Activated CD4-positive, CD25-positive, alpha-beta regulatory T cell (primary cell): ENCODE measurements around the gene KCNJ18.
"Not testable (repeated sequence)": the region's sequence is repeated elsewhere in the genome, so short reads cannot be mapped to it uniquely, and the experiment has no call there.

Experiments used
- DNase-seq, 4 experiments: peaks; one replicate each; lab custom pipeline; 2025; lab: John Stamatoyannopoulos, UW

Gene KCNJ18

DNA sequence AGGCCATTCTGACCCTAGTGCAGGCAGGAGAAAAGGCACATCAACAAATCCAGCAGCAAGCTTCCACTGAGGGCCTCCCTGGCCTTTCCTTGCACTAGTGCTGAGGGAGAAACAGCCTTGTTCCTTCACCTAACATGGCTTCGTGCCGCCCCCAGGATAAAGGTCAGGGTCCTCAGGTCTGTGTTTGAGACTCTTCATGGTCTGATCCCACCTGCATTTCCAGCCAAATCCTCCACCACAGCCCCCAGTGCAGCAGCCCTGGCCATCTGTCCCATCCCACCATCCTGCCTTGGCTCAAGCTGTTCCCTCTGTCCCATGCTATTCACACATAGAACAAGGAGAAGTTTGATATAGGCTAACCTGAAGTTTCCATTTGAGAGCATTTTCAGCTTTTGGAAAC lies 20.9 kb upstream of the KCNJ18 start:
- DNase-seq, result not testable (repeated sequence)

DNA sequence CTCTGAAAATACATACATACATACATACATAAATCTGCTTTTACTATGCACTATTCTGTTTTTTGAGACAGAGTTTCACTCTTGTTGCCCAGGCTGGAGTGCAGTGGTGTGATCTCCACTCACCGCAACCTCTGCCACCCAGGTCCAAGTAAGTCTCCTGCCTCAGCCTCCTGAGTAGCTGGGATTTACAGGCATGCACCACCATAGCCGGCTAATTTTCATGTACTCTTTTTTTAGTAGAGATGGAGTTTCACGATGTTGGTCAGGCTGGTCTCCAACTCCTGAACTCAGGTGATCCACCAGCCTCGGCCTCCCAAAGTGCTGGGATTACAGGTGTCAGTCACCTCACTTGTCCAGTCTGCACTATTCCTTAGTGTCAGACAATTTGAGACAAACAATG lies 20.5 kb upstream of the KCNJ18 start:
- DNase-seq, result not testable (repeated sequence)

DNA sequence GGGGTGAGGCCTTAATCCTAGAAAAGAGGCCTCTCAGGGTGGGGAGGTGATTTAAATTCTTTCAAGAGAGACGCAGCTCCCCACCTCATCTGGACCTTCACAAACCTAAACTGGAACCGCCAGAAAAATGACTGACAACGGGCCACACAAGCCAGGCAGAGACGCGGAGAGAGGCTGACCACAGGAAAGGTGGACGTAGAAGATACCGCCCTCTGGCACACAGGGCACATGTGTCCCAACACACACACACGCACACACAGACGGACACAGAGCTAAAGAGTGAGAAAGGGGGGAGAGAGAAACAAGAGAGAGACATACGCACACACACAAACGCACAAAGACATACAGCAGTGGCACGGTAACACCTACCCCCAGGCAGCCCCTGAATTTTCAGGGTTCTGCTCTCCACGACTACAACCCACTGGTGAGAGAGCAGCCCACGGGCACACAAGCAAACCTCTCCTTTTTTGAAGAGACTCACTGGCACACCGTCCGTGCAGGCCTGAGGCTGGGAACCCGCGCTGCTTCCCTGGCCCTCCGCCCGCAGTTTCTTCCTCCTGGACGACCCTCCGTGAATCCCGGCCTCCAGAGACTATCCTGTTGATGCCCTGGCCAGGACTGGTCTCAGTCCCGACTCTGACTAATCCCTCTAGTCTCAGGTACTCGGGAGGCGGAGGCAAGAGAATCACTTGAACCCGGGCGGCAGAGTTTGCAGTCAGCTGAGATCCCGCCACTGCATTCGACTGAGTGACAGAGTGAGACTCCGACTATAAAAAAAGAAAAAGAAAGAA lies 18.7 kb upstream of the KCNJ18 start:
- not testable (repeated sequence) for DNase-seq

DNA sequence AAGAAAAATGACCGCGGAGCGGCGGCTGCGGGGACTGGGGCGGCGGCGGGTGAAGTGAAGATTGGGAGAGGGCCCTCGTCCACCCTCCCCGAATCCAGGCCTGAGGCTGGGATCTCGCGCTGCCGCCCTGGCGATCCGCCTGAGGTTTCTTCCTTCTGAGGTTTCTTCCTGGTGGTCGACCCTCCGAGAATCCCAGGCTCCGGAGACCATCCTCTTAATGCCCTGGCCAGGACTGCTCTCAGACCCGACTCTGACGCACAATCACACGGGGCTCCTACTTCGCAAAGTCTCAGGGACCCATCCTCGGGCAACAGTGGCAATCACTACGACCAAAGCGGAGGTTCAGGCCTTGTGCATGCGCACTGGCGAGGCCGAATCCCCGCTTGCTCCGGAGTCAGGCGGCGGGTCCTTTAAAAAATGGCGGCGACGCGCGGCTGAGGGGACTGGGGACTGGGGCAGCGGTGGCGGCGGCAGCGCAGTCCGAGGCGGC lies 18.0 kb upstream of the KCNJ18 start:
- DNase-seq, result no peak

DNA sequence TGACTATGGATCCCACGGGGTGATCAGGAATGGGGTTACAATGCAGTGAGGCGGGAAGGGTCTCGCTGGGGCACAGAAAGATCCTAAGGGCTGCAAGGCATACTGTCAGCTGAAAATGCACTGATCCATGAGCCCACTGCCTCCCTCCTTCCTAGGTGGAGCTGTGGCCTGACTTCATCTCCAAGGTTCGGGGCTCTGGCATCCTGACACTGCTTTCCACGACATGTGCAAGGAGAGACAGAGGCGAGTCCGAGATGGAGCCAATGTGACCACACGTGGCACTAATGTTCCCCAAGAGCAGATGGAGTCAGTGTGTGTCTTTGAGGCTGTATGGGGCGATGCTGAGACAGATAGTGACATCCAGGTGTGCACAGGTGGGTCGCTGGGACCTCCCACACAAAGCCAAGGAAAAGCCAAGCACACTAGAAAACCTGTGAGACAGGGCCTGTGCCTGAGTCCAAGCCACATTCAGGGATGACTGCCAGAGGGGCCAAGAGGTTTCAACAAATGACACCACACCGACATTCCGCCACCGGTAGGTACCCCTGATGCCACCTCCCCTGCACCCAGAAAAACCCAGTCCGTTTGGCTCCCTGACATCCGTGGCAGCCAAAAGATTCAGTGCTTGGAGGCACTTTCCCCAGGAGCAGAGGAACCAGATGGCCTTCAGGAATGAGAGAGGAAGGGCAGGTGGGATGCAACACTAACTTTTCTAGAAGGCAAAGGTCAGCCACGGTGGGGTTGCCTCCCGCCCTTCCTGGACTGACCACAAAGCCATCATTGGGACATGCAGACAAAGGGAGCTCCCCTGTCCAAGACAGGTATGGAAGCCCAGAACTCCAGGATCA lies 17.2 kb upstream of the KCNJ18 start:
- DNase-seq, result not testable (repeated sequence)

DNA sequence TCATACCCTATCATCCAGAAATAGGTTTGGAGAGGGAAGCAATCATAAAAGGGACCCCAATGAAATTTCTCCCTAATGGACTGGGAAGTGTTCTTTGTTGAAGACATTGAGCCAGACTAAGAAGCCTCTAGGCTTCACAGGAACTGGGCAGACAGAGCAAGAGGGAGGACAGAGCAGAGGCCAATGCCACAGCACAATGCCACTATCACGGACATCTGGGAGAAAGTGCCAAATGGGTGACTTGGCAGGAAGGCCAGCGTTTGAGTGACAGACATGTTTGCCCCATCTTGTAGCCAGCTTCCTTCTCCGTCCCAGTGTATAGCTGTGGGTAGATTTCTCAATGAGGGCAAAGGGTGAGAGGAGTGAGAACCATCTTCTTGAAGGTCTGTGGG lies 16.6 kb upstream of the KCNJ18 start:
- DNase-seq, result not testable (repeated sequence)

DNA sequence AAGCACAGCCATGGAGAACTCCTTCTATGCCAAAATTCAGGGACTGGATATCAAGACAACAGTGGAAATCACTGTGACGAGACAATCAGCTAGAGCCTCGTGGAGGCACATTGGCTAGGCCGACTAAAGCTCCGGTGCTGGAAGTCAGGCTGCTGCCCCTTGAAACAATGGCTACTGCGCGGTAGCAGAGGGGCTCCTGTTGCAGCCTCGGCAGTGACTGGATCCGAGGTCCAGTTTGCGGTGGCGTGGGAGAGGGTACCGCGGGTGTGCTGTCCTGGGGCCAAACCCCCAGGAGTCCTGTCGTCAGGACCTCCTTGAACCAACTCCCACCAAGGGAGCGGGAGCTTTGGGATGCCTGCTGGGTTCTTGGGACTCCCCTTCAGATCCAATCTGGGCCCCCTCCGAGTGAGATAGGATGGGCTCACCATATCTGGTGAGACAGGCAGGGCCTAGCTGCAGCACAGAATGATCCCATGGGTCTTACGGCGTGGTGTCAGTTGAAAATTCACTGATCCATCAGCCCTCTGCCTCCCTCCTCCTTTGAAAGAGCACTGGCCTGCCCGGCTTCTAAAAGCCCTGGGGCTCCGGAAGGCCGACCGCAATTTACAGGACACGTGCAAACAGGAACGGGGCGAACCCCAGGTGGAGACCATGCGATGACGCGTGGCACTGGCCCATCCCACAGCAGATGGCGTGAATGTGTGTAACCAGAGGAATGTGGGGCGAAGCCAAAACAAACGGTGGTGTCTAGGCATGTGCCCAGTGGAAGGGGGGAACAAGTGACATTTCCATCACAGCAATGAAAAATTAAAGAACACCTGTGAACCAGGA lies 15.8 kb upstream of the KCNJ18 start:
- DNase-seq, result no peak

DNA sequence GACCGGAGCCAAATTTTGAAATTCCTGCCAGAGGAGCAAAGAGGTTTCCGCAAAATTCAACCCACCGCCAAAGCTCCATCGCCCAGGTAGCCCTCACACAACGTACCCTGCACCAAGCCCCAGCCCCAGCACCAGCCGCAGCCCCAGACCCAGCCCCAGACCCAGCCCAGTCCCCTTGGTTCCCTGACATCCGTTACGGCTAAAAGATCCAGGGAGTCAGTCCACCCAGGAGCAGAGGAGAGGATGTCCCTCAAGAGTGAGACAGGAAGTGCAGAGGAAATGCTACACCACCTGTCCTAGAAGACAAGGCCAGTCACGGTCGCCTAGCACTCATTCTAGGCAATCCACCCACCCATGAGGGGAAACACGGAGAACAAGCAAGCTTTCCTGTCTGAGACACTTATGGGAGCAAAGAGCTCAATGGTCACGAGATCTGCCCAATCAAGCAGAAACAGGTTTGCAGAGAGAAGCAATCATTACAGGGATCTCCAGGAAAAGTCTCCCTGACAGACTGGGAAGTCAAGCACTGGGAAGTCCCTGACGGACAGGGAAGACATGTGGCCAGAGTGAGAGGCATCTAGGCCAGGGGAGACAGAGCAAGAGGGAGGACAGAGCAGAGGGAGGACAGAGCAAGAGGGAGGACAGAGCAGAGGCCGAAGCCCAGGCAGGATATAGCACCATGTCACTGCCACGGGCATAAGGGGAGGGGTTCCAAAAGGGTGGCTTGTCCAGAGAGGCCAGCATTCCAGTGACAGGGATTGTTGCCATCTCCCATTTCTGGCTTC lies 15.0 kb upstream of the KCNJ18 start:
- no peak for DNase-seq

DNA sequence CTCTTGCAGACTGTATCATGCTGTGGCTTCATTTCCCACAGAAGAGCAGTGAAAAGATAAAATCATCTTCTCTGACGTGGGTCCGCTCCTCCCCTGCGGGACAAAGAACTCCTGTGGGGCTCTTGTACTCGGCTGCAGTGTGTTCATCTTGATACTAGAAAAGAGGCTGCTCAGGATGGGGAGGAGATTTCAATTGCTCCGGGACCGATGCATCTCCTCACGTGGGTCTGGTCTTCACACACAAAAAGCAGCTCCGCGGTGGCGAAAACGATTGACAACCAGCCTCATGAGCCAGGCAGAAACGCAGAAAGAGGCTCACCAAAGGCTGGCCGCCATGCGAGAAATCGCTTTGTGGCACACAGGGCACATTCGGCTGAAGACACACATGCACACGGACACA lies 14.4 kb upstream of the KCNJ18 start:
- DNase-seq, result no peak

DNA sequence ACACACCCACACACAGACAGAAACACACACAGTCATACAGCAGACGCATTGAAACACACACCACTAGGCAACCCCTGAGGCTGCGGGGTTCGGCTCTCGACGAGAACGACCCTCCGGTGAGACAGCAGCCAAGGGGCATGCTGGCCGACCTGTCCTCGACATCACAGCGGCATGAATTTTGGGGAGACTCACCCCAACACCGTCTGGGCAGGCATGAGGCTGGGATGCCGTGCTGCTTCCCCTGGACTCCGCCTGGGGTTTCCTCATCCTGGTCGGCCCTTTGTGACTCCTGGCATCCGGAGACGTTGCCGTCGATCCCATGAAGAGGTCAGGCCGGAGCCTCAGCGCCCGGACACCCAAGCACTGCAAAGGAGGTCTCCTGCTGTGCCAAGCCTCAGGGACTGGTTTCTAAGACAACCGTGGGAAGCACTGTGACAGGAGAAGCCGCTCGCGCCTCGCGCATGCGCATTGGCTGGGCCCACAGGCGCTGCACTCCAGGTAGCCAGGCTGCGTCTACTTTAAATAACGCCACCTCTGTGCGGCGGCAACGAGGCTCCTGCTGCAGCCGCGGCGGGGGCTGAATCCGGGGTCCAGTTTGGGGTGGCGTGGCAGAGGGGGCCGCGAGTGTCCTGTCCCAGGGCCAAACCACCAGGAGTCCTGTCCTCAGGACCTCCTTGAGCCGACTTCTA lies 13.8 kb upstream of the KCNJ18 start:
- no peak for DNase-seq

DNA sequence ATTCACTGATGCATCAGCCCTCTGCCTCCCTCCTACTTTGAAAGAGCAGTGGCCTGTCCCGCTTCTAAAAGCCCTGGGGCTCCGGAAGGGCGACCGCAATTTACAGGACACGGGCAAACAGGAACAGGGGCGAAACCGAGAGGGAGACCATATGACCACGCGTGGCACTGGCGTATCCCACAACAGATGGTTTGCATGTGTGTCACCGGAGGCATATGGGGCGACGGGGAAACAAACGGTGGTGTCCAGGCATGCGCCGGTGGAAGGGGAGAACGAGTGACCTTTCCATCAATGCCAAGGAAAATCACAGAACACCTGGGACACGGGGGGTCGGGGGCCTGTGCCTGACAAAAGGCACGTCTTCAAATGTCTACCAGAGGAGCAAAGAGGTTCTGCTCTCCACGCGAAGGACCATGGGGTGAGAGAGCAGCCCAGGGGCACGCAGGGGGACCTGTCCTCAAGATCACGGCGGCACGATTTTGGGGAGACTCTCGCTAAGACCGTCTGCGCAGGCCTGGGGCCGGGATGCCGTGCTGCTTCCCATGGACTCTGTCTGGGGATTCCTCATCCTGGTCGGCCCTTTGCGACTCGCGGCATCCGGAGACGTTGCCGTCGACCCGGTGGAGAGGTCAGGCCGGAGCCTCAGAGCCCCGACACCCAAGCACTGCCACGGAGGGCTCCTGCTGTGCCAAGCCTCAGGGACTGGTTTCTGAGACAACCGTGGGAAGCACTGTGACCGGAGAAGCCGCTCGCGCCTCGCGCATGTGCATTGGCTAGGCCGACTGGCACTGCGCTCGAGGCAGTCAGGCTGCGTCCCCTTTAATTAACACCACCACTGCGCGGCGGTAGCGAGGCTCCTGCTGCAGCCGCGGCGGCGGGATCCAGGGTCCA lies 12.8 kb upstream of the KCNJ18 start:
- no peak for DNase-seq

DNA sequence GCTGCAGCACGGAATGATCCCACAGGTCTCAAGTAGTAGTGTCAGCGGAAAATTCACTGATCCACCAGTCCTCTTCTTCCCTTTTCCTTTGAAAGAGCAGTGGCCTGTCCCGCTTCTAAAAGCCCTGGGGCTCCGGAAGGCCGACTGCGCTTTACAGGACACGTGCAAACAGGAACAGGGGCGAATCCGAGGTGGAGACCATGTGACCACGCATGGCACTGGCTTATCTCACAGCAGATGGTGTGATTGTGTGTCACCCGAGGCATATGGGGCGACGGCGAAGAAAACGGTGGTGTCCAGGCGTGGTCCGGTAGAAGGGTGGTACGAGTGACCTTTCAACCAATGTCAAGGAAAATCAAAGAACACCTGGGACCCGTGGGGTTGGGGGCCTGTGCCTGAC lies 12.0 kb upstream of the KCNJ18 start:
- no peak for DNase-seq

DNA sequence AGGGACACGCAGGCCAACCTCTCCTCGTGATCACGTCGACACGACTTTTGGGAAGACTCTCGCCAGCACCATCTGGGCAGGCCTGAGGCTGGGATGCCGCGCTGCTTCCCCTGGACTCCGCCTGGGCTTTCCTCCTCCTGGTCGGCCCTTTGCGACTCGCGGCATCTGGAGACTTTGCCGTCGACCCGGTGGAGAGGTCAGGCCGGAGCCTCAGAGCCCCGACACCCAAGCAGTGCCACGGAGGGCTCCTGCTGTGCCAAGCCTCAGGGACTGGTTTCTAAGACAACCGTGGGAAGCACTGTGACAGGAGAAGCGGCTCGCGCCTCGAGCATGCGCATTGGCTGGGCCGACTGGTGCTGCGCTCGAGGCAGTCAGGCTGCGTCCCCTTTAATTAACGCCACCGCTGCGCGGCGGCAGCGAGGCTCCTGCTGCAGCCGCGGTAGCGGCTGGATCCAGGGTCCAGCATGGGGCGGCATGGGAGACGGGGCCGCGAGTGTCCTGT lies 11.4 kb upstream of the KCNJ18 start:
- not testable (repeated sequence) for DNase-seq

DNA sequence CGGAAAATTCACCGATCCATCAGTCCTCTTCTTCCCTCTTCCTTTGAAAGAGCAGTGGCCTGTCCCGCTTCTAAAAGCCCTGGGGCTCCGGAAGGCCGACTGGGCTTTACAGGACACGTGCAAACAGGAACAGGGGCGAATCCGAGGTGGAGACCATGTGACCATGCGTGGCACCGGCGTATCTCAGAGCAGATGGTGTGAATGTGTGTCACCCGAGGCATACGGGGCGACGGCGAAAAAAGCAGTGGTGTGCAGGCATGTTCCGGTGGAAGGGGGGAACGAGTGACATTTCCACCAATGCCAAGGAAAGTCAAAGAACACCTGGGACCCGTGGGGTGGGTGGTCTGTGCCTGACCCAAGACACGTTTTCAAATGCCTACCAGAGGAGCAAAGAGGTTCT lies 10.7 kb upstream of the KCNJ18 start:
- DNase-seq, result not testable (repeated sequence)

DNA sequence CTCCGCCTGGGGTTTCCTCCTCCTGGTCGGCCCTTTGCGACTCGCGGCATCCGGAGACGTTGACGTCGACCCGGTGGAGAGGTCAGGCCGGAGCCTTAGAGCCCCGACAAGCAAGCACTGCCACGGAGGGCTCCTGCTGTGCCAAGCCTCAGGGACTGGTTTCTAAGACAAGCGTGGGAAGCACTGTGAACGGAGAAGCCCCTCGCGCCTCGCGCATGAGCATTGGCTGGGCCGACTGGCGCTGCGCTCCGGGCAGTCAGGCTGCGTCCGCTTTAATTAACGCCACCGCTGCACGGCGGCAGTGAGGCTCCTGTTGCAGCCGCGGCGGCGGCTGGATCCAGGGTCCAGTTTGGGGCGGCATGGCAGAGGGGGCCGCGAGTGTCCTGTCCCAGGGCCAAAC lies 10.2 kb upstream of the KCNJ18 start:
- DNase-seq, result not testable (repeated sequence)

DNA sequence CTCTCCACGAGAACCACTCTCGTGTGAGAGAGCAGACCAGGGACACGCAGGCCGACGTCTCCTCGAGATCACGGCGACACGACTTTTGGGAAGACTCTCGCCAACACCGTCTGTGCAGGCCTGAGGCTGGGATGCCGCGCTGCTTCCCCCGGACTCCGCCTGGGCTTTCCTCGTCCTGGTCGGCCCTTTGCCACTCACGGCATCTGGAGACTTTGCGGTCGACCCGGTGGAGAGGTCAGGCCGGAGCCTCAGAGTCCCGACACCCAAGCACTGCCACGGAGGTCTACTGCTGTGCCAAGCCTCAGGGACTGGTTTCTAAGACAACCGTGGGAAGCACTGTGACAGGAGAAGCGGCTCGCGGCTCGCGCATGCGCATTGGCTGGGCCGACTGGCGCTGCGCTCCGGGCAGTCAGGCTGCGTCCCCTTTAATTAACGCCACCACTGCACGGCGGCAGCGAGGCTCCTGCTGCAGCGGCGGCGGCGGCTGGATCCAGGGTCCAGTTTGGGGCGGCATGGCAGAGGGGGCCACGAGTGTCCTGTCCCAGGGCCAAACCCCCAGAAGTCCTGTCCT lies 9.1 kb upstream of the KCNJ18 start:
- not testable (repeated sequence) for DNase-seq

DNA sequence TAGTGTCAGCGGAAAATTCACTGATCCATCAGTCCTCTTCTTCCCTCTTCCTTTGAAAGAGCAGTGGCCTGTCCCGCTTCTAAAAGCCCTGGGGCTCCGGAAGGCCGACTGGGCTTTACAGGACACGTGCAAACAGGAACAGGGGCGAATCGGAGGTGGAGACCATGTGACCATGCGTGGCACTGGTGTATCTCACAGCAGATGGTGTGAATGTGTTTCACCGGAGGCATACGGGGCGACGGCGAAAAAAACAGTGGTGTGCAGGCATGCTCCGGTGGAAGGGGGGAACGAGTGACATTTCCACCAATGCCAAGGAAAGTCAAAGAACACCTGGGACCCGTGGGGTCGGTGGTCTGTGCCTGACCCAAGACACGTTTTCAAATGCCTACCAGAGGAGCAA lies 8.4 kb upstream of the KCNJ18 start:
- not testable (repeated sequence) for DNase-seq

DNA sequence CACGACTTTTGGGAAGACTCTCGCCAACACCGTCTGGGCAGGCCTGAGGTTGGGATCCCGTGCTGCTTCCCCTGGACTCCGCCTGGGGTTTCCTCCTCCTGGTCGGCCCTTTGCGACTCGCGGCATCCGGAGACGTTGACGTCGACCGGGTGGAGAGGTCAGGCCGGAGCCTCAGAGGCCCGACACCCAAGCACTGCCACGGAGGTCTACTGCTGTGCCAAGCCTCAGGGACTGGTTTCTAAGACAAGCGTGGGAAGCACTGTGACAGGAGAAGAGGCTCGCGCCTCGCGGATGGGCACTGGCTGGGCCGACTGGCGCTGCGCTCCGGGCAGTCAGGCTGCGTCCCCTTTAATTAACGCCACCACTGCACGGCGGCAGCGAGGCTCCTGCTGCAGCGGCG lies 7.9 kb upstream of the KCNJ18 start:
- not testable (repeated sequence) for DNase-seq
